Right kidney (tissue), 1 donor: ENCODE data around the gene RELL2.

ENCODE experiments used
- DNase-seq: peaks from one replicate; pipeline ENCODE4 v3.0.0-alpha.2; 2016

RELL2 gene

GRCh38 chr5:141649972-141650371 is 13.2 kb downstream of the RELL2 start:
- DNase-seq: no peak

- peak; percentile 61 for DNase-seq
These were observed 14.3 kb downstream of the RELL2 start, which contains the start of gene FCHSD1 for GRCh38 chr5:141650851-141651727. TSS of gene FCHSD1 (minus strand) at chr5:141651418. CDS start at chr5:141651368, 50 bp downstream.

- no peak for DNase-seq
These were observed 14.9 kb downstream of the RELL2 start for GRCh38 chr5:141651728-141652105.

- no peak for DNase-seq
These were observed 17.5 kb downstream of the RELL2 start for GRCh38 chr5:141654298-141654697.

- DNase-seq: no peak
These were observed 18.2 kb downstream of the RELL2 start for GRCh38 chr5:141655020-141655419.

GRCh38 chr5:141656396-141656795 is 19.6 kb downstream of the RELL2 start:
- DNase-seq: no peak

GRCh38 chr5:141657404-141657803 is 20.6 kb downstream of the RELL2 start:
- DNase-seq: no peak

- DNase-seq: no peak
These were observed 21.2 kb downstream of the RELL2 start for GRCh38 chr5:141657937-141658545.

GRCh38 chr5:141662028-141662427 is 25.2 kb downstream of the RELL2 start:
- DNase-seq: no peak

GRCh38 chr5:141663506-141663905 is 26.7 kb downstream of the RELL2 start:
- no peak for DNase-seq

- DNase-seq: peak; percentile 48
These were observed 28.1 kb downstream of the RELL2 start for GRCh38 chr5:141664733-141665461.

GRCh38 chr5:141665995-141666940 is 29.5 kb downstream of the RELL2 start:
- no peak for DNase-seq

GRCh38 chr5:141668601-141669265 is 31.9 kb downstream of the RELL2 start:
- DNase-seq: no peak

GRCh38 chr5:141669520-141669919 is 32.7 kb downstream of the RELL2 start:
- DNase-seq: no peak

GRCh38 chr5:141672071-141672840 is 35.5 kb downstream of the RELL2 start:
- no peak for DNase-seq

- DNase-seq: peak; percentile 37
These were observed 36.3 kb downstream of the RELL2 start for GRCh38 chr5:141672841-141673813.

GRCh38 chr5:141674747-141675146 is 38.0 kb downstream of the RELL2 start:
- DNase-seq: no peak

- DNase-seq: no peak
These were observed 38.9 kb downstream of the RELL2 start for GRCh38 chr5:141675672-141676071.

- DNase-seq: no peak
These were observed 40.6 kb downstream of the RELL2 start for GRCh38 chr5:141677415-141677814.
